Epidermal melanocyte (primary cell): ENCODE data around the gene TUBGCP4.
A peak's percentile ranks its signal among the peaks of the same experiment; 100 is the strongest.
"Not testable (repeated sequence)": the region's sequence is repeated elsewhere in the genome, so short reads cannot be mapped to it uniquely, and the experiment has no call there.

Experiments
- DNase-seq: peaks from one replicate; pipeline ENCODE4 v3.0.0; 2011; ENCODE audit warnings: low spot score; ENCODE audit not compliant: insufficient read length

The TUBGCP4 gene, protein sequence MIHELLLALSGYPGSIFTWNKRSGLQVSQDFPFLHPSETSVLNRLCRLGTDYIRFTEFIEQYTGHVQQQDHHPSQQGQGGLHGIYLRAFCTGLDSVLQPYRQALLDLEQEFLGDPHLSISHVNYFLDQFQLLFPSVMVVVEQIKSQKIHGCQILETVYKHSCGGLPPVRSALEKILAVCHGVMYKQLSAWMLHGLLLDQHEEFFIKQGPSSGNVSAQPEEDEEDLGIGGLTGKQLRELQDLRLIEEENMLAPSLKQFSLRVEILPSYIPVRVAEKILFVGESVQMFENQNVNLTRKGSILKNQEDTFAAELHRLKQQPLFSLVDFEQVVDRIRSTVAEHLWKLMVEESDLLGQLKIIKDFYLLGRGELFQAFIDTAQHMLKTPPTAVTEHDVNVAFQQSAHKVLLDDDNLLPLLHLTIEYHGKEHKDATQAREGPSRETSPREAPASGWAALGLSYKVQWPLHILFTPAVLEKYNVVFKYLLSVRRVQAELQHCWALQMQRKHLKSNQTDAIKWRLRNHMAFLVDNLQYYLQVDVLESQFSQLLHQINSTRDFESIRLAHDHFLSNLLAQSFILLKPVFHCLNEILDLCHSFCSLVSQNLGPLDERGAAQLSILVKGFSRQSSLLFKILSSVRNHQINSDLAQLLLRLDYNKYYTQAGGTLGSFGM

GRCh38 chr15:43370975-43371974 lies at the start of gene TUBGCP4, which contains the start of gene ZSCAN29:
Gene TUBGCP4 (plus strand): TSS chr15:43371101. CDS start chr15:43371355, 254 bp downstream.
Gene ZSCAN29 (minus strand): TSS chr15:43371043. CDS start chr15:43369913, 1,130 bp downstream.
- DNase-seq: peak; percentile 90

DNA sequence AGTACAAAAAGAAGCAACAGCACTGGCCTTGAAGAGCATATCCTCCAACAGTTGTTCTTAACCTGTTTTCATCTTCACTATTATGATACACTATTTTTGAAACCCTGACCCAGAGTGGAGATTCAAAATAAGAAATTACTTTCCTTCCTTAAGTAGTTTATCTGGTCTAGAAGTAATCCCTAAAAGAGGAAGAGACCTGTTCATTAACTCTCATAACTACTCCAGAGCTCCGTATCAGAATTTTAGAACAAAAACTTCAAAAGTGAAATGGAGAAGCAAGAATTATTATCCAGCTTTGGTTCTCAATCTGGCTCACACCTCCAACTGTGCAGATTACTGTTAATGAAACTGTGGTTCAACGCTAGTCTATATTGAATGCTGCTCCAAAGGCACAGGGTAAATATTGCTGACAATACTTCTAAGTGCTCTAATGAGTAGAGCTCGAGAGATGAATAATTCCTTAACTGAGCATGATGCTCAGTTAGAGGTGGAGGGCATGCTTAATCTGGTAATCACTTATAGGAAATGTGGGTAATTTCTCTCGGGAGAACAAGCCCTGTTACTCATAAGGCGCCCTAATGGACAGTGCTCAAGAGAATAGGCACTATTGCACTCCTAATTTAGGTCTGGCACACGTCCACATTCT lies 45.7 kb upstream of the TUBGCP4 start:
- no peak for DNase-seq

- DNase-seq: no peak
Observed at GRCh38 chr15:43329217-43329959, 41.5 kb upstream of the TUBGCP4 start.

GRCh38 chr15:43329960-43330779 lies 40.7 kb upstream of the TUBGCP4 start, which contains the start of gene LCMT2:
Gene LCMT2 (minus strand): TSS chr15:43330573. CDS start chr15:43330489, 84 bp downstream.
- peak; percentile 79 for DNase-seq

- no peak for DNase-seq
Observed at GRCh38 chr15:43330780-43331087, 40.2 kb upstream of the TUBGCP4 start.

DNA sequence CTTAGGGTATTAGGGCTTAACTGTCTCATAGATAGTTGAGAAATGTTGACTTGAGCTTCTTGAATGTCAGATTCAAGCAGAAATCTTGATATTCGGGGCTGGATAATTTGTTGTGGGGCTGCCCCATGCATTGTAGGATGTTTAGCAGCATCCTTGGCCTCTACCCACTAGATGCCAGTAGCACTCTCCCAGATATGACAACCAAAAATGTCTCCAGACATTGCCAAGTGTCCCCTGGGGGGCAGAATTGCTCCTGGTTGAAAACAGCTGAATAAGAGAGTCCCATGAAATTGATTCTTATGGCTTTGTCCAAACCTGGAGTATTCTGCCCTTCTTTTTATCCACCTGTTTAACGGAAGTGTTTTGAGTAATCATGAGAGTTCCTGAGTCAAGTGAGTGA lies 24.6 kb upstream of the TUBGCP4 start:
- no peak for DNase-seq

DNA sequence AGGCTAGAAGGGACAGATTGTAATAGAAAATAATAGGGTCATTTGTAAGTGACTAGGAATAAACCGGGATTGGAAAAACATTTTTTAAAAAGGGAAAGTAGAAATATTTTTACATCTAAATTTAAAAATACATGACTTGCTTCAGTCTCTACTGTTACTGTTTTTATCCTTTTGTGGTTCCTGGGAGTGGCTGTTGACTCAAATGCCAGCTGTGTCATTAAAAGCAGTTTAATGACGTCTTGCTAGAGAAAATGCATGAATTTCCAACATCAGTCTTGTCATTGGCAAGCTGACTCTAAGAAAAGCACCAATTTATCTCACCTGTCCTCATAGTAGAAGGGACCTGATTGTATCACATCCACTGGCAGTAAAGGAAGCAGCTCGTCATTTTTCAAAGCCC lies 23.8 kb upstream of the TUBGCP4 start:
- DNase-seq: no peak

DNA sequence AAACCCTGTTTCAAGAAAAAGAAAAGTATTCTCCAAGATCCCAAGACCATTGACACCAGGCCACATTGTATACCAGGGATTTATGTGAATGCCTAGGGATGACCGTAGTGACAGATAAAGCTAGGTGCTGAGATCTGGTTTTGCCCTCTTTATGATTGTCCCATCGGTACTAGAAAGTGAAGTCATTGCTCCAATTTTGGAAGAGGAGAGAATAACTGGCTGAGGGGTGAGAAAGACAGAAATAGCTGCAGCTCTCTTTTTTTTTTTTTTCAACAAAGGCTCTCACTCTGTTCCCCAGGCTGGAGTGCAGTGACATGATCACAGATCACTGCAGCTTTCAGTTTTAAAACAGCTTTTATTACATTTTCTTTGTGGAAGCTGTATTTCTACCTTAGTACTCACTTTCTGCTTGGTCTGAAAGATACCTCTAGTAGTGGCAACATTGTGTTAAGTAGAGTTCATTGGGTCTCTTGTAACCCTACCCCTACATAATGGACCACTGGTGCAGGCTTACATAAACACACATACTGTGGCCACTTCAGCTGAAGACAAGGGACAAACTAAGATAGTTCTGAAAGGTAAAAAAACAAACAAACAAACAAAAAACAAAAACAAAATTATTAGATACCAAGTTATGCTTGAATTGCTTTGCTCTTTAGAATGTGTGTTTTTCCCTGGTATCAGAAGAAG lies 18.1 kb upstream of the TUBGCP4 start:
- DNase-seq: no peak

- DNase-seq: peak; percentile 67
Observed at GRCh38 chr15:43360821-43361220, 10.1 kb upstream of the TUBGCP4 start.

- no peak for DNase-seq
Observed at GRCh38 chr15:43361313-43361903, 9.5 kb upstream of the TUBGCP4 start.

DNA sequence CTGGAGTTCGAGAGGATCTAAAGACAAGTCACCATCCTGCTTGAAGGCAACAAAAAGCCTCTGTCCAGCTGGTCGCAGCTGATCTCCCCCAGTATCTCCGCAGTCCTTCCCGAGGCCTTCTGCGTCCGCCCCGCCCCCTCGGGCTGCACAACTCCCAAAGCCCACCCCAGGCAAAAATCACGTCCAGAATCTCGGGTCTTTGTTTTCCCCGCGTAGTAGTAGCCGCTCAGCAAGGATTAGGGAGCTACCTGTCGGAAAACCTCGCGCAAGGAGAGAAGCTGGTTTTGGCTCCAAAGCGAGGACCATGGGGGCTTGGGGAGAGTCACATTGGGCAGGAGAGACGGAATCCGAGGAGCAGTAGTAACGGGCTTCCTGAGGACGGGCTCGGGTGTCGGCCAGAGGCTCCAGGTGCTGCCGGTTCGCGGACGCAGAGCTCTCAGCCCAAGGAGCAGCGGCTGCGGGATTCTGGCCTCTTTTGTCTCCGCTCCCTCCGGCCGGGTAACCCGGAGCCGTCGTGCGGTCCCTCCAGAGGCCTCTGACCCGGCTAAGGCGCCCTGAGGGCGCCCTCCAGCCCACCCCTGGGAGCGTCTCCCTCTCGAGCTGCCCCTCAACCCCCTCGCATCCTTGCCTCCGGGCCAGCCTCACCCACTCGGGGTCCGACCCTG lies 459 bp upstream of the TUBGCP4 start:
- peak; percentile 44 for DNase-seq

DNA sequence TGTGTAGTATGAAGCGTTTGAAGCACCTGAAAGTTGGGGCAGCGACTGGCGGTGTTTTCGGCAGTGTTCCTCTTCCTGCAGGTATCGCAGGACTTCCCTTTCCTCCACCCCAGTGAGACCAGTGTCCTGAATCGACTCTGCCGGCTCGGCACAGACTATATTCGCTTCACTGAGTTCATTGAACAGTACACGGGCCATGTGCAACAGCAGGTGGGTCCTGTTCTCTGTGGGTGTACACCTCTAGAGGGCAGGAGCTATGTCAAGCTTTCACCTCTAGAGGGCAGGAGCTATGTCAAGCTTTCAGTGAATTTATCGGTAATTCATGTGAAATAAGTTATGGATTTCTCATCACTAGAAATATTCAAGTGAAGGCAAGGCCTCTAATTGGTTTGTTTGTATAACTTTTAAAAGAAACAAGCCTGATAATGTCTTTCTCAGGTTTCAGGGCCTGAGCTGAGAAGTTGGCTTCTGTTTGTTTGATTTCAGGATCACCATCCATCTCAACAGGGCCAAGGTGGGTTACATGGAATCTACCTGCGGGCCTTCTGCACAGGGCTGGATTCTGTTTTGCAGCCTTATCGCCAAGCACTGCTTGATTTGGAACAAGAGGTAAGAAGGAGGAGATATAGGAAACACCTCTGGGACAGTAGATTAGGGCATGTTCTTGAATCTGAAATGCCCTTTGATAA lies 5.3 kb downstream of the TUBGCP4 start:
- no peak for DNase-seq

DNA sequence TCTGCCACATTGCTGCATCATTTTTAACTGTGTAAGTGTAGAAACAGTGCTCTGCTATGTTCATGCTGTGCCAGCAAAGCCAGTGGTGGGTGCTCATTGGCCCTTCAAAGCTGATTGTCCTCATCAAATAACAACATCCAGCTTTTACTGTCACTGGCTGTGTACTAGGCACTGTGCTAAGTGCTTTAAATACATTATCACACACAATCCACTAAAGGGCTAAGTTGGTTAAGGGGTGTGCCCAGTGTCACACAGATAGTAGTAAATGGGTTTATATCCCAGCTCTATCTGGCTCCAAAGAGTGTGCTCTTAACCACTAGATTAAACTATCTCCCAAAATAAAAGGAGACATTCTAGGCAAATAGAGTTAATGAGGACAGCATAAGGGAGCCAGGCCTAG lies 7.7 kb downstream of the TUBGCP4 start:
- no peak for DNase-seq

- DNase-seq: no peak
Observed at GRCh38 chr15:43382310-43382709, 11.4 kb downstream of the TUBGCP4 start.

DNA sequence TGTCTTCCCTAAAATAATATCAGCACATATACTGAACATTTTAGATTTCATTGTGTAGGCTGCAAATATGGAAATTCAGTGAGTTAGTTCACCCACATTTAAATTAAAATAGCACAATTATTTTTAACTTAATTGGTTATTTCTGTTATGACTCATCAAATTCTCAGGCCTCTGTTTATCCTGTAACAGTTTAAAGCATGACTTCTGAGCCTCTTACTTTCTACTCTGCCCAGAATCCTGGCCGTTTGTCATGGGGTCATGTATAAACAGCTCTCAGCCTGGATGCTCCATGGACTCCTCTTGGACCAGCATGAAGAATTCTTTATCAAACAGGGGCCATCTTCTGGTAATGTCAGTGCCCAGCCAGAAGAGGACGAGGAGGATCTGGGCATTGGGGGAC lies 12.2 kb downstream of the TUBGCP4 start:
- no peak for DNase-seq

- no peak for DNase-seq
Observed at GRCh38 chr15:43390723-43391122, 19.8 kb downstream of the TUBGCP4 start.

DNA sequence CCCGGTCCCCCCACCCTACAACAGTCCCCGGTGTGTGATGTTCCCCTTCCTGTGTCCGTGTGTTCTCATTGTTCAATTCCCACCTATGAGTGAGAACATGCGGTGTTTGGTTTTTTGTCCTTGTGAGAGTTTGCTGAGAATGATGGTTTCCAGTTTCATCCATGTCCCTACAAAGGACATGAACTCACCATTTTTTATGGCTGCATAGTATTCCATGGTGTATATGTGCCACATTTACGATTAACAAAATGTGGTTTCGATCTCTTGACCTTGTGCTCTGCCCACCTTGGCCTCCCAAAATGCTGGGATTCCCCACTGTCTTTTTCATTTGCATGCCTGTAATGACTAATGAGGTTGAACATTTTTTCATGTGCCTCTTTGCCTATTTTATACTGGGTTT lies 22.7 kb downstream of the TUBGCP4 start:
- not testable (repeated sequence) for DNase-seq
